ENCODE data around the gene TMEM72.

Gene TMEM72

DNA sequence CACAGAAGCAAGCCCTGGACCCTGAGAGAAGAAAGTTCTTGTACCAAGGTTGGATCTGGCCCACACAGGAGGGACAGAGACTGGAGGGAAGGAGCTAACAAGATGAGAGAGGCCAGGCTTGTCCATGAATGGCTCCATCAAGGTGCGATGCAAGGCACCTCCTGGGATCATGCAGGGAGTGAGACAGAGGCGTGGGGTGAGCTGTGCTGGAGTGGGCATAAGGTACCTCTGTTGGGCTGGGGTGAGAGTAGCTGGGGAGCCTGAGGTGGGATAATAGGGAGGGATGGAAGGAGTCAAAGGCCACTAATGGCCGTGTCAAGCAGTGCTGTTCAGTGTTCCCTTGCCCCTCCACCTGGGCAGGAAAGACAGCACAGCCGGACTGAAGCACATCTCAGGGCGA, 9.9 kb downstream of the TMEM72 start:
- TF ChIP-seq GATA2 (IDR thresholded peaks at IDR 0.05; ENCODE audit: low read depth, low read length) (no peak), GATA3 (IDR thresholded peaks at IDR 0.05; ENCODE audit: low read depth, low read length) (no peak)

DNA sequence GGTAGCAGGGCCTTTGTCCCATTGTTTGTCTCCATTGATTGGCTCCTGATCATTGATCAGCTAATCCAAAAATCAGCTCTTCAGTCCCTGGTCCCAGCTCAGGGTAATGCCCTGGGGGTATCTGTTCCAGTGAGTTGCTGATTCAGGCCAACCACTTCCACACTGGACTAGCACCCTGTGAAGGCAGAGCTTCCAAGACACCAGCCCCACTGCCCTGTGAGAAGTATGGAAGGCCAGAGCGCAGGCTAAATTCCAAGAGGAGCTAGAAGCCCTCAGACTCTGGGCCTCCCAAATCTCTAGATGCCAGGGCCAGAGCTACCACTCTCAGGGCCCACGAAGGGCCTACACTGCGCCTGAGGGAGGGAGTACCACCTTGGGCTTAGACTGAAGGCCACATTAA, 10.4 kb downstream of the TMEM72 start:
- TF ChIP-seq GATA2 (IDR thresholded peaks at IDR 0.05; ENCODE audit: low read depth, low read length): no peak
- TF ChIP-seq GATA3 (IDR thresholded peaks at IDR 0.05; ENCODE audit: low read depth, low read length): no peak

DNA sequence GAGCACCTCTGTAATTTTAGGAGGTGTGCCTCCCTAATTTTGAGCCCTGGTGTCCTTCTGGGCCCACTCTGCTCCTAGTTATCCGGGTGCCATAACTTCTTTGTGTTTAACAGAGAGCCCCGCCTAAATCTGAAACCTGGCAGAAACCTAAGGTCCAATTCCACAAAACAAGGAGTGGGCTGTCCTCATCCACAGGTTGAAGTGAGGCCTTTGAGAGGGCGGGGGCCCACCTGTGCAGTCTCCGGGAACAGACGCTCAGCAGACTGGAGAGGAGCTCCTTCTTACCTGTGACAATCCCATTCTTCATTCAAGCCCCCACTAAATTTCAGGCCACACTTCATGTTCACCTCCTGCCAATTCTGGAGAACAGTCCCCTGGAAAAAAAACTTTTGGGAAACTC, 10.9 kb downstream of the TMEM72 start:
- TF ChIP-seq GATA3 (IDR thresholded peaks at IDR 0.05; ENCODE audit: low read depth, low read length) (no peak), GATA2 (IDR thresholded peaks at IDR 0.05; ENCODE audit: low read depth, low read length) (no peak)

DNA sequence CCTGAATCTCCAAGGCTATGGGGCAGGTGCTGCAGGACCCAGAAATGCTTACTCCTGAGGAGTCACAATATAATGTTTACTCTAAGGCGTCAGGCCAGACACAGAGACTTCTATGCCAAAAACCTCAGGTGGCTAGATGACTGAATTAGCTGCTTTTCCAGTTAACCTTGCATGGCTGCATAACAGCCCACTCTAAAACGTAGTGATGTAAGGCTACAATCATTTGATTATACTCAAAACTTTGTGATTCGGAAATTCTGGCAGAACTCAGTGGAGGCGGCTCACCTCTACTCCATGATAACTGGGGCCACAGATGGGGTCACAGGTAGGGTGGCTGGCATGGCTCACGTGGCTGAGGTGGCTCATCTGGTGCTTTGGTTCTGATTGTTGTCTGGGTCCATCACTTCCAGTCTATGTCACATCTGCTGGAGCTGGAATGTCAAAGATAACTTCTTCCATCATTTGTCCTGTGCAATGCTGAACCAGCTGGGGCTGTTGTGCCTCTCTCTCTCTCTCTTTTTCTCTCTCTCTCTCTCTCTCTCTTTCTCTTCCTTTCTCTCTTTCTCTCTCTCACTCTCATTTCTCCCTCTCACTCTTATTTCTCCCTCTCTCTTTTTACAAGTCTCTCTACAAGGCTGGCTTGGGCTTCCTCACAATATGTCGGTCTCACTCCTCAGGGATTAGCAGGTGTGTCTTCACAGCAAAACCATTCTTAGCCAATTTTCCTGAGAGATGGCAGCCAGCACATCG, 11.8 kb downstream of the TMEM72 start:
- no peak for TF ChIP-seq GATA2 (IDR thresholded peaks at IDR 0.05; ENCODE audit: low read depth, low read length)
- no peak for TF ChIP-seq GATA3 (IDR thresholded peaks at IDR 0.05; ENCODE audit: low read depth, low read length)

DNA sequence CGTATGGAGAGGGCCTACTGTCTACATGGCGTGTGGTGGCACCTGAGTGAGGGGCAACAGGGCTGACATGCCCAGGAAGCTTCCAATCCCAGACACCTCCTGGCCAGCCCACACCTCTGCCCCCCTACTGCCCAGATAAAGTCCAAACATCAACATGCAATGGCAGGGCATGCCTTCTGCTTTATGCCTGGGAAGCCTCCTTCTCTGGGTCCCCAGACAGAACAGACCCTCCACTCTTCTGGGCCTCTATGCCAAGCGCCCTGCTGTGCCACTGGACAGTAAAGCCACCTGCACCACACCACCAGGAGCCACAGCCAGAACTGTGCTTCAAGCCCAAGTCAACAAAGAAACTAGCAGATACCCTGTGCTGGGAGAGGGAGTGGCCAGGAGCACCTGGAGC, 12.5 kb downstream of the TMEM72 start:
- TF ChIP-seq GATA3 (IDR thresholded peaks at IDR 0.05; ENCODE audit: low read depth, low read length) (no peak), GATA2 (IDR thresholded peaks at IDR 0.05; ENCODE audit: low read depth, low read length) (no peak)

DNA sequence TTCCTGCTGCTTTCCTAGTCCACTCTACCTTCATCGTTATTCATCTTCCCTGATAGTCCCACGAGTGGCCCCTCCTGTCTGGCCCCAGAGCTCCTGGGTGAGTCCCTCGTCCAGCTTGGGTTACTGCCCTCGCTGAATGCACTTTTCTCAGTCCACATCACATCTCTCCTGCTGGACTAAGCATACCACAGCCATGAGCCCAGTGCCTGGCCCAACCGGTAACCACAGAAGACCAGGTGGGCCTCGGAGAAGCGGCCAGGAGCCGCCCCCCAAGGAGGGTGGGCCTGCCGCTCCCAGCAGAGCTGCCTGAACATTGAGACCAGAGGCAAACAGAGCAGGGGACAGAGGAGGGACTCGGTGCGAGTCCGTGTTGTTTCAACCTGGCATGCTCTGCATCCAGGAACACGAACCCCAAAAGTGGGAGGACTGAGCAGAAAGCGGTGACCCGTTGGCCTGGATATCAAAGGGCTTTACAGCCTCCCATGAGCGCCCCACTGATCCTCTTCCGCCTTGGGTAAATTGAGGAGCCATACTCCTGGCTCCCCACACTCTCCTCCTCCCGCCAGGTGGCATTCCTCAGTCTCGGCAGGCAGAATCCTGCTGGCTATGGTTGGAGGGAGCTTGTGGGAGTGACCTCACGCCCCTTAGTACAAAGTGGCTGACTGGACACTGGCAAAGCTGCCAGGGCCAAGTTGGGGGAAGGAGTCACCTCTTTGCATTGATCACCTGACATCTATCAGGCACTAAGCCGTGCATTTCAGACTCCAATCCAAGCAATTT, 13.3 kb downstream of the TMEM72 start:
- TF ChIP-seq GATA3 (IDR thresholded peaks at IDR 0.05; ENCODE audit: low read depth, low read length) (no peak), GATA2 (IDR thresholded peaks at IDR 0.05; ENCODE audit: low read depth, low read length) (no peak)

DNA sequence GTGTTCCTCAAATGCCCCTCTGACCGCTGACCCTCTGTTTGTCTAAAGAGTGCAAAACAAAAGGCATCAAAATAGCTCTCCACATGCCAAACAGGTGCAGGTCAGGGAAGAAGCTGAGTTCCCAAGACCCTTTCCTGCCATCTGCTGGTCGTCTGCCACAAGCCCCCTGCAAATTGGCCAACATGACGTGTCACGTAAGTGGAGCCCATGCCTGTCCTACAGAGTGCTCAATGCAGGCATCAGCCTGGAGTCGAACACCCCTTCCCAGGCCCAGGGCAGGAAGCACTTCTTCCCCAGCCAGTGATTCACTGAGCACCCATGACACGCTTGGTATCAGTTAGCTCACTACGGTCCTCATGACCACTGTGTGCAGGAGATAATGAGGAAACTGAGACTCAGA, 14.1 kb downstream of the TMEM72 start:
- TF ChIP-seq GATA3 (IDR thresholded peaks at IDR 0.05; ENCODE audit: low read depth, low read length): no peak
- TF ChIP-seq GATA2 (IDR thresholded peaks at IDR 0.05; ENCODE audit: low read depth, low read length): no peak

DNA sequence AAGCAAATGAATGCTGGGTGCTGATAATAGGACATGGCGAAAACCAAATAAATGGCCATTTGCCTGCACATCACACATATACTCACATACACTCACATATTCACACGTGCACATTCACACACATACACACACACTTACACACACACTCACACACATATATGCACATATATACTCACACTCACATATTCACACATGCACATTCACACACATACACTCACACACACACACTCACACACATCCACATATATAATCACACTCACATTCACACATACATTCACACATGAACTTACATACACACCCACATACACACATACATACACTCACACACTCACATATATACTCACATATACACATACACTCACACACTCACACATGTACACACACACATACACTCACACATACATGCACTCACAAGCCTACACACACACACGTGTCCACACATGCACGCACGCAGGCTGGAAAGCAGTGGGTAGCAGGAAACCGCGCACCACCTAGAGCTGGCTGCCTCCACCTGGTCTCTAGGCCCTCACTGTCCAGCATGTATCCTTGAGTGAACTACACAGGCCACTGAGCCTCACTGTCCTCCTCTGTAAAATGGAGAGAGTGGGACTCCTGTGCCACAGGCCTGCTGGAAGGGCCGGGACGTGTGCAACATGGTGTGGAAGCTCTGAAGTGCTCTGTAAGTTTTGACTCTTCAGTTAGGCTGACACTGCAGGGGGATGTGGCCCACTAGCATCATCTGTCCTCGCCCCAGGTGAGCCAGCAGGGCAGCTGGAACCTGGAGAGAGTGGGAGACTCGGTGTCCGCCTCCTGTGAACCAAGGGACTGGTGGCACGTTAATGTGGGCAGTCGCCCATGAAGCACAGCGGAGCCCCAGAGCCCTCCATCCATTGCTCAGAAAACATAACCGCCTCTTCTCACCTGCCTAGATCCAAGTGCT, 14.9 kb downstream of the TMEM72 start:
- TF ChIP-seq GATA2 (IDR thresholded peaks at IDR 0.05; ENCODE audit: low read depth, low read length): no peak
- TF ChIP-seq GATA3 (IDR thresholded peaks at IDR 0.05; ENCODE audit: low read depth, low read length): no peak

DNA sequence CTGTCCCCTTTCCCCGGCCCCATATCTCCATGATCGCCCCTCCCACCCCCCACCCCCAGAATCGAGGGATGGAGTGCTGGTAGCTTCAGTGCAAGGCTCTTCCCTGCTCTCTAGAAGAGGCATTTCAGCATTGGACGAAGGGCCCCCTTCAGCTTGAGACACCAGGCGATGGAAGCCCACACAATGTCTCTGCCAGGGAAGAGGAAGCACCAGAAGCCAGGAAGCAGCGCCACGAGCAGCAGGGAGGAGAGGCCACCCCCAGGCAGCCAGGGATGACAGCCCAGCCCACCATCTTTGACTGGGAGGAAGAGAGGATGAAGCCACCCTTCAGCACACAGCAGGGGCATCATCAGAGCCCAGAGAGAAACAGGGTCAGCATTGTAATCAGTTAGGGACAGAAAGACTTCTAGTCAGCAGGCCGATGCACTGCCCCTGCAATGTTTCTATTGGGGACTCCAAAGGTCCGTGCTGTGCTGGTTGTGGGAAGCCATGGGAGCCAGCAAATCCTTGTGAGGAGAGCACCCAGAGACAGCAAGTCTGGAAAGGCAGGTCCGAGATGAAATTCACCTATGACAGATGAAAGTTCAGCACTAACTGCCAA, 15.7 kb downstream of the TMEM72 start:
- no peak for TF ChIP-seq GATA2 (IDR thresholded peaks at IDR 0.05; ENCODE audit: low read depth, low read length)
- TF ChIP-seq GATA3 (IDR thresholded peaks at IDR 0.05; ENCODE audit: low read depth, low read length): no peak

DNA sequence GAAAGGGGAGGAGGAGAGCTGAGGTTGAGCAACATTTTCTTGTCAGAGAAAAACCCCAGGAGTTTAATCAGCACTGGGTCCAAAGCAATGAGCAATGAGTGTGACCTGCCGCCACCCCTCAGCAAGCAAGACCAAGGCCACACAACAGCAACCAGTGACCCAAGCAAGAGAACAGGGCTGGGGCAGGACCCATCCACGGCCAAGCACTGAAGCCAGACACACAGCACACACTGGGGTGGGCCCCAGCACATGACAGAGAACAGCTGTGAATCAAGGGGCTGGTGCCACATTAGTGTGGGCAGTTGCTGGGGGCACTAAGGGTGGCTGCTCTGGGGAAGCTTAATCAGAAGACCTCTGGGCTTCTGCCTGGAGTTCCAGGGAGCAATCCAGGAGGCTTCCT, 16.2 kb downstream of the TMEM72 start:
- TF ChIP-seq GATA2 (IDR thresholded peaks at IDR 0.05; ENCODE audit: low read depth, low read length) (no peak), GATA3 (IDR thresholded peaks at IDR 0.05; ENCODE audit: low read depth, low read length) (no peak)

DNA sequence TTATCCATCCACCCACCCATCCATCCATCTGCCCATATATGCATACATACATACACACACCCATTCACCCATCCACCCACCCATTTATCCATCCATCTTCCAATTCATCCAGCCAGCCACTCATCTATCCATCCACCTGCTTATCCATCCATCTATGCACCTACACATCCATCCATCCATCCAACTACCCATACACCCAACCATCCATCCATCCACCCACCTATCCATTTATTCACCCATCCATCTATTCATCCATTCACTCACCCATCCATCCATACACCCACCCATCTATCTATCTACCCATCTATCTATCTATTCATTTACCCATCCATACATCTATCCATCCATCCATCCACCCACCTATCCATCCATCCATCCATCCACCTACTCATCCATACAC, 17.3 kb downstream of the TMEM72 start:
- no peak for TF ChIP-seq GATA3 (IDR thresholded peaks at IDR 0.05; ENCODE audit: low read depth, low read length)
- TF ChIP-seq GATA2 (IDR thresholded peaks at IDR 0.05; ENCODE audit: low read depth, low read length): no peak

DNA sequence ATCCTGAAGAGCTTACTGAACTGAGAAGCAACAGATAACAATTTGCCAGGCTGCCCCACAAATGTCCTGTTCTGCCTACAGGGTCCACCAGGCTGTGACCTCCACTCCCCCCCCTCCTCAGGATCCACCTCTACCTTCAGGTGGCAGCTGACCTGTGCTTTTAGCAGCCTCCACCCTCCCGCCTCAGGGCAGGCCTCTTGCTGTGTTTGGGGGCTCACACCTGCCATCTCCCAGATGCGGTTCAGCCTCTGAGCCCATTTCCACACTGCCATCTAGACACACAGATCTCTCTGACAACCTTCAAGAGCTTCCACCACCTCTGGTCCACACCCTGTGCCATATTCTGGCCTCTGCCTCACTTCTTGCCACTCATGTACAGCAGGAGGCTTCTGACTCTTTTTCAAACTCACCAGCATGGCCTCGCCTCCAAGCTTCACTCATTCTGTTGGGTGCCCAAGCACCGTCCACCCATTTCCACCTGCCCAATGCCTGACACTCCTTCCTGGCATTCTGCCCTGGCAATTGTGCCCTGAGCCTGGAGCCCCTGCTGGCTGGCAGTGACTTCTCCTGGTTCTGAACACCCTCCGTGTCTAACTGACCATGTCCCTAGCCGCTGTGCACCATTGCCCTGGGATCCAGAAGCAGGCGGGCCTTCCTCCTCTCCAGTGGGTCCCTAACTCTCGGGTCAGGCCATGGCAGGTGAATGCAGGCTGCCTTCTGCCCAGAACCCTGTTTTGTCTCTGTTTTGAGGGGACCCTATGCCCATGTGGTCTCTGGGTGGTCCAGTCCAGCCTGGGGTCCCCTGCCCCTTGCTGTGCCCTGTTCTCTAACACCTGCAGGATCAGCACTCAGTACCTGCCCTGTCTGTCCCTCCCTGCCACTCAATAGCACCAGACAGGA, 18.5 kb downstream of the TMEM72 start:
- TF ChIP-seq GATA3 (IDR thresholded peaks at IDR 0.05; ENCODE audit: low read depth, low read length): no peak
- no peak for TF ChIP-seq GATA2 (IDR thresholded peaks at IDR 0.05; ENCODE audit: low read depth, low read length)

Data from SH-SY5Y (cell line).